ENCODE results near the gene NBEA.

The NBEA gene

GRCh38 chr13:35514061-35514477 lies 572.0 kb downstream of the NBEA start:
- no peak for DNase-seq (ENCODE audit: low spot score)

- no peak for DNase-seq (ENCODE audit: low spot score)
Measured at GRCh38 chr13:35514801-35515502, 572.9 kb downstream of the NBEA start.

- no peak for DNase-seq (ENCODE audit: low spot score)
Measured at GRCh38 chr13:35518337-35518946, 576.4 kb downstream of the NBEA start.

- DNase-seq (ENCODE audit: low spot score): no peak
Measured at GRCh38 chr13:35524171-35524570, 582.1 kb downstream of the NBEA start.

DNA sequence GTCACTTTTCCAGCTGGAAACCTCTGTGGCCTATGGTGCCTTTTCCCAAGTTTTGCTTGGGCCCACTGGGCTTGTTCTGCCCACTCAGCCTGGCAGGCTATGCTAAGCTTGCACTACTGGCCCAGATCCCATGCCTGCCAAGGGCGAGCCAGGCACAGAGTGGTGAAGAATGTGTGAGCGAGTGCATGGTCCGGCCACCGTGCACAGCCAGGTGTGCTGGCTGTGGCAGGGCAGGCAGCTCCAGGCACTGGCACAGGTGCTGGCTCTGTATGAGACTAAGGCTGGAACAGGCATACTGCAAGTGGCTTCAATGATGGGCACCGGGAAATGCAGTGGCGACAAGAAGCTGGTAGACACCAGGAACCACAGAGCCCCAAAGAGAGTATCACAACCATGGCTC lies 584.5 kb downstream of the NBEA start:
- DNase-seq (ENCODE audit: low spot score): no peak

GRCh38 chr13:35527451-35527850 lies 585.4 kb downstream of the NBEA start:
- DNase-seq (ENCODE audit: low spot score): no peak

DNA sequence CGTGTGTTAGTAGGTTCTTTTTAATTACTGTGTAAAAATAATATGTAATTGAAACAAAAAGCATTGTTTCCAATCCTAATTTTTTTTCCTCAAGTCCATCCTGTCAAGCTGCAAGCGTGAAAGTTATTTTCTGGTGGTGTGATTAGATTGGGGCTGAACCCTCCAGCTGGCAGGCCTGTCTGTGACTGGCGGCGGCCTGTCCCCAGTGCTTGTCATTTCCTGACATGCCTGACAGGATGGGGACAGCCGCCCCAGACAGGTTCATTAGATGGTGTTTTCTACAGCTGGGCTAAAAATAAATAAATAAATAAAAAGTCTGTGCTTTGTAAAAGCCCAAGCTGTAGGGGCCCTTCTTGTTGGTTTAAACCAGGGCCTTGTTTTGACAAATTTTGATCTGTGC lies 588.1 kb downstream of the NBEA start:
- no peak for DNase-seq (ENCODE audit: low spot score)

GRCh38 chr13:35530581-35530980 lies 588.5 kb downstream of the NBEA start:
- no peak for DNase-seq (ENCODE audit: low spot score)

DNA sequence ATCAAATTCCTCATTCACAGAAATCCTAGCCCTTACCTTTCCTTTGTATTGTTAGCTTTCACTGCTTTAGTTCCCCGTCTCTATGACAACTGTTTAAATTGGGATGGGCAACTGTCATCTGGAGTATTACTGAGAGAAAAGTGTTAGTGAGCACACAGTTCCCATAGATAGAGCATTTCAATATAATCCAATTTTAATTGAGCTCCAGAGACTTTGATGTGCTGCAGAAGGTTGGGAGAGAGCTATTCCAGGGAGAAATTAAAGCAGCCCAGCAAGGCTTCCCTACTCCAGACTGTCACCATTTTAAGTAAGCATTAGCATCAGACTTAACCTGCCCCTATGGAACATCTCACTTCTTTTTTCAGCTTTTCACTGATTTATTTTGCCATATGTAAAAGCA lies 589.5 kb downstream of the NBEA start:
- DNase-seq (ENCODE audit: low spot score): no peak

DNA sequence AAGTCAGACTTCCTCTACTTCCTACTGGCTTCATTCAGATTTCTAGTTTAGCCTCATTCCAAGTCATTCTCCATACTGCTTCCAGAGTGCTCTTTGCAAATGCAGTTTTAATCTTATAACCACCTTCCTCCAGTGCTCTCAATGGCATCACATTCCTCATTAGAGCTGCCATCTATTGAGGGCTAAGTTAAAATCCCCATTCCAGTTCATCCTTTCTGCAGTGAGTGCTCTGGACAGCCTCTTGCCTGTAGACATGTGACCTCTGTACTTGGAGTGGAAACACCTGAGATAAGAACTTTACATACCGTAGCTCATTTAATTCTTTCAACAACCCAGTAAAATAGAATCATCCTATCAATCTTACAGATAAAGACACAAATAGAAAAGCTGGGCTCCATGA lies 592.3 kb downstream of the NBEA start:
- DNase-seq (ENCODE audit: low spot score): no peak

- no peak for DNase-seq (ENCODE audit: low spot score)
Measured at GRCh38 chr13:35548790-35549189, 606.7 kb downstream of the NBEA start.

GRCh38 chr13:35549481-35549880 lies 607.4 kb downstream of the NBEA start:
- DNase-seq (ENCODE audit: low spot score): no peak

DNA sequence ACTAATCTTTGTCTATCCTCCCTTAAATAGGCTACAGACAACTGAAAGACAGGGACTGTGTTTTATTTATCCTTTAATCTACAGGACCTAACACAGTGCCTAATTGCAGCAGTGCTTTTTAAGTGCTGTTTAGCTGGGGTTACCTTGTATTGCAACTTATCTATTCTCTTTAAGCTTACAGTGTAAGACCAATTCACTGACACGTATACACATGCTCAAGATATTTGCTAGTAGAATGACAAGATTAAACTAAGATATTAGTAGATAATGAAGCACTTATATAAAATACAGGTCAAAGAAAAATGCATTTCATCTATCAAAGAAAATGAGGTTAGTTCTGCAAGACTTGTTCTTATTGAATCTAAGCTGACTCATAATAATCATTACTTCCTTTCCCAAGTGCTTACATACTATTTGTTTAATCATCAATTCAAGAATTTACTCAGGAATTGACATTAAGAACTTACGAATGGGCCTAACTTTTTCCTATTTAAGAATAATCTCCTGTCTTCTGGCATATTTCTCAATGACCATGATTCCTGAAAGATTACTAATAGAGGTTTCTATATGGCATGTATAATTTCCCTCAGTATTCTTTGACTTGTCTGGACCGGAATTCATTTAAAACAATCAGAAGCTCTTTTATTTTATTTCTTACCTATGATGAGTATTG lies 610.2 kb downstream of the NBEA start:
- no peak for DNase-seq (ENCODE audit: low spot score)

- no peak for DNase-seq (ENCODE audit: low spot score)
Measured at GRCh38 chr13:35554972-35555623, 613.0 kb downstream of the NBEA start.

DNA sequence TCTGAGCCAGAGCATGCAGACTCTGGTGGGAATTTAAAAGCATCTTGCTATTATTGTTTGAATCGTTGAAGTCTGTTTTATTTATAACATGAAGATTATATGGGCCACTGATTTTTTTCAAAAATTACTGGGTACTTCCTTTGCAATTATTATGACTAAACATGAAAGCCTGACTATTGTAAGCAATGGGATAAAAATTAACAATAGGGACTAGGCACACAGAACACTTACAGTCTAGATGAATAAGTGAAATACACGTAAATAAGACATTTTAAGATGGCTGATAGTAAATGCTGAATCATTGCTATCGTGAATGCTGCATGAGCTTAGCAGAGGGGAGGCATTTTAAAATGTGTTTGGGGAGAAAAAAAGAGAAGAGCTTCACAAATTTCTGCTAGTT lies 615.4 kb downstream of the NBEA start:
- DNase-seq (ENCODE audit: low spot score): no peak

- DNase-seq (ENCODE audit: low spot score): no peak
Measured at GRCh38 chr13:35561540-35561939, 619.5 kb downstream of the NBEA start.

DNA sequence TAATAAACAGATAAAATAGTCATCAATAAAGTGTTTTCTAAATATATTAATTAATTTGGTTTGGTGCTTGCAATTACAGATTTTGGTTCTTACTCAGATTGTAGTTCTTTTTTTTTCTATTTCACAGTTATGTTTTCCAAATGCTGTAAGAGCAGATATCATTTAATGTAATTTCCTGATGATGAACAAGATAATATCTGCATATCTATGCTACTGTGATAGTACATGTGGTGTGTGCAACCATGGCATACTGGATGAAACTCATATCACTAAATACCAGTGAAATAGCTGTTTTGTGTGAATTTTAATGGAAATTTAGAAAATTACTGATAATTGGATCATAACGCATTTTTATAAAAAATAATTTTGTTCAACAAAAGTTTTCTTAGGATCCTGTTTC lies 623.2 kb downstream of the NBEA start:
- no peak for DNase-seq (ENCODE audit: low spot score)

DNA sequence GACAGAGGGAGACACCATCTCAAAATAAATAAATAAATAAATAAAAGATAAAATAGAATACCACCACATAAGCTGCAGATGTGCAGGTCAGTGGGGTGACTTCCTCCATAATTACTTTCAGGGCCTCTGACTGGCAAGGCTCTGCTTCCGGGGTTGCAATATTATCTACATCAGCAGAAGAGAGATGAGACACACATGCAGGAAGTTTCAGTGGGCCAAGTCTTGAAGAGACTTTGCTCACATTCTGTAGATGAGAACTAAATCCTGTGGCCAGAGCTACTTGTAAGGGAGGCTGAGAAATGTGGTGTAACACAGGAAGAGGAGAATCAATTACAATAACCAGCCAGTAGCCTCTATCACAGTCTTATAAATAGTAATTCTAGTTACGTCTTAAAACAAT lies 624.3 kb downstream of the NBEA start:
- no peak for DNase-seq (ENCODE audit: low spot score)

- no peak for DNase-seq (ENCODE audit: low spot score)
Measured at GRCh38 chr13:35567406-35567980, 625.4 kb downstream of the NBEA start.

DNA sequence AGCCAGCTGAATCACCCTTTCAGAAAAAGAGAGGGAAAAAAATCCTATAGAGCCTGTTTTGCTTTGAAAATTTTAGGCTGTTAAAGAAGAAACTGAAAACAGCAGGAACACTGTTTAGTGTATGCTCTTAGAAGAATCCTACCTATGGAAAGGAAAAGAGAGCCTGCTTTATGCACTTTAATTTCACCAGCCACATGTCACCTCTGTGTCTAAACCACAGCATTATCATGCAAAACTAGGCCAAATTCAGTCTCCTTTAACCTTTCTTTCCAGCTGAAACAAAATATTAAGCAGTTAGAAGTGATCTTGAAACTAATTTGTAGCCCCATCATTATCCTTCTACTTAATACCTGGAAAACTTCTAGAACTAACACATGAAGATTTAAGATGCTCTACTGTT lies 631.6 kb downstream of the NBEA start:
- DNase-seq (ENCODE audit: low spot score): no peak

DNA sequence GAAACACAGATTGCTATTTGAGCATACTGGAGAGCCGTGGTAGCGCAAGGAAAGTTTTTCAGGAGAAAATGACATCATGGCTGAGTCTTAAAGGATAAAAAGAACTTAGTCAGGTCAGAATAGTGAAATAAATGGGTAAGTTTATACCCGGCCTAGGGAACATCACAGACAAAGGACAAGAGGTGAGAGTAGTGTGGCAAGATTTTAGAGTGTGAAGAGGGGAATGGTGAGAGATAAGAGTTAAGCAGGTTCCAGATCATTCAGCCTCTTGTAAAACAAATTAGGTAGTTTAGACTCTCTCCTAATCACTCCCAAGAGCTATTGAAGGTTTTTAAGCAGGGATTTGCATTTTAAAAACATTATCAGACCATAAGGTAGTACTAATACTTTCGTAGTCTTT lies 650.4 kb downstream of the NBEA start:
- DNase-seq (ENCODE audit: low spot score): no peak

GRCh38 chr13:35593651-35594050 lies 651.6 kb downstream of the NBEA start:
- no peak for DNase-seq (ENCODE audit: low spot score)

DNA sequence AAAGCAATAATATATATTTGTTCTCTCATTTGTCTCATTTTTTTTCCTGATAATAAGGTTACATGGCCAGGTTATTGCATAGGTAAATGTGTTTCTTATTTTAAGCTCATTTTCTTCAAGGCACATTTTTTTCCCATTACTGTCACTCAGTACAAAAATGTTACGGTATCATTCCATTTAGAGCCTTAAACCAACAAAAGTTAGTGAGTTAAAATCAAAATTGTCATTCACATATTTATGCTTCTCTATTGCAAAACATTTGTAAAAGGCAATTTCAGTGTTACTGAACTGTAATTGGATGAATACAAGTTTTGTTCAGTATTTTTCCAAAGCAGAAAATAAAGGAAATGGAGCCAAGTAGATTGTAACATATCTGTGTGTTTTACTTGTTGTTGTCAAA lies 652.0 kb downstream of the NBEA start:
- DNase-seq (ENCODE audit: low spot score): no peak
